HG03342 (cell line): Measurements from ENCODE around the gene NDUFS3.
"Not testable (repeated sequence)": the region's sequence is repeated elsewhere in the genome, so short reads cannot be mapped to it uniquely, and the experiment has no call there.

Source experiments
- ATAC-seq: cut with Tn5 transposase; IDR thresholded peaks from one replicate; pipeline ENCODE4 v1.9.1; 2021; ENCODE audit warnings: mild to moderate bottlenecking, moderate library complexity; ENCODE audit not compliant: unreplicated experiment

Gene NDUFS3

GRCh38 chr11:47558695-47559094 lies 20.2 kb upstream of the NDUFS3 start:
- ATAC-seq, result no peak

- ATAC-seq, result no peak
Measured at GRCh38 chr11:47560426-47560825, 18.4 kb upstream of the NDUFS3 start.

GRCh38 chr11:47562393-47562792 lies 16.5 kb upstream of the NDUFS3 start:
- ATAC-seq, result not testable (repeated sequence)

GRCh38 chr11:47564366-47564765 lies 14.5 kb upstream of the NDUFS3 start:
- ATAC-seq, result not testable (repeated sequence)

GRCh38 chr11:47564933-47565339 lies 13.9 kb upstream of the NDUFS3 start:
- peak; percentile 6 for ATAC-seq

- peak; percentile 75 for ATAC-seq
Measured at GRCh38 chr11:47565340-47566148, 13.3 kb upstream of the NDUFS3 start, which contains the start of gene PTPMT1. TSS of gene PTPMT1 (plus strand) at chr11:47565599. CDS start at chr11:47565623, 24 bp downstream.

- ATAC-seq, result no peak
Measured at GRCh38 chr11:47566149-47566698, 12.7 kb upstream of the NDUFS3 start.

GRCh38 chr11:47569646-47570045 lies 9.2 kb upstream of the NDUFS3 start:
- ATAC-seq, result no peak

- ATAC-seq, result no peak
Measured at GRCh38 chr11:47570651-47571356, 8.1 kb upstream of the NDUFS3 start.

GRCh38 chr11:47571357-47571729 lies 7.5 kb upstream of the NDUFS3 start:
- ATAC-seq, result no peak

- no peak for ATAC-seq
Measured at GRCh38 chr11:47571895-47572294, 7.0 kb upstream of the NDUFS3 start.

GRCh38 chr11:47572715-47573255 lies 6.1 kb upstream of the NDUFS3 start:
- ATAC-seq, result no peak

- no peak for ATAC-seq
Measured at GRCh38 chr11:47573321-47573720, 5.6 kb upstream of the NDUFS3 start.

GRCh38 chr11:47577460-47578041 lies 1.3 kb upstream of the NDUFS3 start:
- no peak for ATAC-seq

- ATAC-seq, result no peak
Measured at GRCh38 chr11:47583844-47584243, 5.0 kb downstream of the NDUFS3 start.

GRCh38 chr11:47586098-47586855 lies 7.4 kb downstream of the NDUFS3 start, which contains the start of gene FAM180B:
TSS of gene FAM180B (plus strand) at chr11:47586678. CDS start at chr11:47586769, 91 bp downstream.
- no peak for ATAC-seq

GRCh38 chr11:47587039-47587716 lies 8.3 kb downstream of the NDUFS3 start:
- no peak for ATAC-seq

- ATAC-seq, result no peak
Measured at GRCh38 chr11:47587723-47588326, 9.0 kb downstream of the NDUFS3 start.

GRCh38 chr11:47589118-47589517 lies 10.2 kb downstream of the NDUFS3 start:
- no peak for ATAC-seq
